HG02852 (cell line): ENCODE data around the gene SMYD3.
A peak's percentile ranks its signal among the peaks of the same experiment; 100 is the strongest.

Source experiments
- ATAC-seq: cut with Tn5 transposase; IDR thresholded peaks from one replicate; pipeline ENCODE4 v1.9.1; 2021; ENCODE audit warnings: mild to moderate bottlenecking, moderate library complexity; ENCODE audit not compliant: unreplicated experiment

Gene SMYD3

DNA sequence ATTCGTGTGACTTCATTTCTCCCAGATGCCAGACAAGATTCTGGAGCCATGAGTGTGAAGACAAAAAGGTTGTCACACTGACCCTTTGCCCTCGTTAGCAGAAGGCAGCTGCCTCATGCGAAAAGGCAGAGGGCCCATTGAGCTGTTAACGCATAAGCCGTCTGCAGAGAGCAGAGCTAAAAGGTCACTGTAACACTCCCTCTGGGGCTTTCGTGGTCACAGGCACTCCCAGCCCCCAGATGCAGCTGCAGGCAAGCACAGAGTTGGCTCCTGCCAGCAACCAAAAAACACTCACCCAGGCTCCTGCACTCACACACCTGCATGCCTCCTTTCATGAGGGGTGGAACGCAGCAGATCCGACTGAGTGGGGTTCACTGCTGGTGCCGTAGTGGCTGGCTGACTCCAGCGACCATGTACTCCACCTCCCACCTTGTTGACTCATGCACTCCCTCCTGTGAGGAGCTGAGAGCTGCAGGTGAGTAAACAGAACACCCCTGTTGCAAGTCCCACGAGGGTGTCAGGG is 287.5 kb downstream of the SMYD3 start:
- no peak for ATAC-seq

GRCh38 chr1:246218686-246219085 is 288.4 kb downstream of the SMYD3 start:
- no peak for ATAC-seq

- ATAC-seq = no peak
These were observed 290.2 kb downstream of the SMYD3 start for GRCh38 chr1:246216906-246217305.

DNA sequence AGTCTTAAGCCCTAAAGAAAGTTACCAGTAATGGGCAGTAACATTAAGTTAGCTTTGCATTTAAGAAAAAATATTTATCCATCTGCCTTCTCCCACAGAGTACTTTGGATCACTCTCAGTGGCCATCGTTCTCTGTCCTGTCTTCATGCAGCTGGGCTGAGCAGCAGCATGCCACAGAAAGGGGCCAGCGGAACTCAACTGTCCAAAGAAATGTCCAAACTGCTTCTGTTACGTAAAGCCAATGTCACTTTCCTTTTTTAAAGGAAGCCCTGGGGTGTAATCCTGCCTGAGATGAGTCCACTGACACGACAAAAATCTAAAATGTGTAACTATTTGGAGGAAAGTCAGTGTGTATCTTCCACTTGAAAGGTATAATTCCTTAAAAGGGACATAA is 291.6 kb downstream of the SMYD3 start:
- no peak for ATAC-seq

GRCh38 chr1:246214708-246215509 is 292.2 kb downstream of the SMYD3 start:
- peak; percentile 98 for ATAC-seq

- ATAC-seq = no peak
These were observed 293.1 kb downstream of the SMYD3 start for GRCh38 chr1:246213947-246214346.

GRCh38 chr1:246213502-246213901 is 293.6 kb downstream of the SMYD3 start:
- no peak for ATAC-seq

DNA sequence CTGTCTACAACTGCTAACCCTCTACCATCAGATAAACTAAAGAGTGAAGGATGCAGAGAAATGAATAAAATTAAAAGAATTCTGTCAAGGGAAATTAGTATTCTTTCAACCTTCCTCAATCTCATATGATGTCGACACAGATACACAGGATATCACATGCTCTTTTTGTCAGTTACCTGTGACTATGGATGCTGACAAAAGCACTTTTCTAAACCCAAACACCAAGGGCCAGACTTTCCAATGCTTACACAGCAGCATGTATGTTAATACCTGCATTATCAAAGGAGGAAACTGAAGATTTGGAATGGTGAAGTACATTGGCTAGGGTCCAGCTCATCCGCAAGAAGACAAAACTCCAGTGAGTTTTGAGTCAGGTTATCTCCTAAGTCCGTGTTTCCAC is 294.0 kb downstream of the SMYD3 start:
- no peak for ATAC-seq

GRCh38 chr1:246212013-246212412 is 295.1 kb downstream of the SMYD3 start:
- no peak for ATAC-seq

GRCh38 chr1:246210756-246211155 is 296.3 kb downstream of the SMYD3 start:
- no peak for ATAC-seq

DNA sequence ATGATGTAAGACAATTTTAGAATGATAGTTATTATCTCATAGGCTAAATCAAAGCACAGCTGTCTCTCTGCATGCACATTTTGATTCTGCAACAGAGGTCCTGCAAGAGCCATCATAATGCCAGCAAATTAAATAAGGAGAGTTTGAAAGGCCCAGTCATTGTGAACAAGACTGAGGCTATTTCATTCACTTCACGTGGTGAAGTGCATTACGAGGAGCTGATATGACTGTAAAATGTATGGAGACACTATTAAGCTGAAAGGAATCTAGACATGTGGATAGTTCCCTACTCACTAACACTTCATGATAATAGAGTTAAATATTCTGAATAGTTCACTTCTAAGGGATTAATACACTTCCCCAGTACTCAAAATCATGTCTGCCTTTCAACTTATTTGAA is 299.0 kb downstream of the SMYD3 start:
- ATAC-seq = no peak

- ATAC-seq = no peak
These were observed 303.9 kb downstream of the SMYD3 start for GRCh38 chr1:246203180-246203579.

DNA sequence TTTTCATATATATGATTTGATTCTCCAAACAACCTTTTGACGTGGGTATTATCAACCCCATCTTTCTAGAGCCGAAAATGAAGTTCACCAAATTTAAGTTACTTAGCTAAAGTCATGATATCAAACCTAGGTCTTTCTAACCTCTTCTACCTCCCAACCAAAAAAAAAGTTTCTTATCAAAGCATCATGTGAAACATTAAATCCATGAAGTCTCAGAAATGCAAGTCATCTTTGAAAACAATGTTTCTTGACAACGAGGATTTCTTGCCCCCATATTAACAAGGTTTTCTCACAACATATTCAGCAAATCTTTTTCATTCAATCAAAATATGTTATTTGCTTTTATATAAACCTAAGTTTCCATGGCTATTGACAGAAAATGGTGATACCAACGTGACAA is 306.3 kb downstream of the SMYD3 start:
- no peak for ATAC-seq

DNA sequence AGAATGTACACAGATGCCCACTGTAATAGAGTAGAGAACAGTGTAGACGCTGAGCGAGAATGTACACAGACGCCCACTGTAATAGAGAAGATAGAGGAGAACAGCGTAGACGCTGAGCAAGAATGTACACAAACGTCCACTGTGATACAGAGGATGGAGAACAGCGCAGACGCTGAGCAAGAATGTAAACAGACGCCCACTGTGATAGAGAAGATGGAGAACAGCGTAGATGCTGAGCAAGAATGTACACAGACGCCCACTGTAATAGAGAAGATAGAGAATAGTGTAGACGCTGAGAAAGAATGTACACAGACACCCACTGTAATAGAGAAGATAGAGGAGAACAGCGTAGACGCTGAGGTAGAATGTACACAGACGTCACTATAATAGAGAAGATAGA is 306.9 kb downstream of the SMYD3 start:
- no peak for ATAC-seq

GRCh38 chr1:246199086-246199645 is 307.9 kb downstream of the SMYD3 start:
- ATAC-seq = no peak

DNA sequence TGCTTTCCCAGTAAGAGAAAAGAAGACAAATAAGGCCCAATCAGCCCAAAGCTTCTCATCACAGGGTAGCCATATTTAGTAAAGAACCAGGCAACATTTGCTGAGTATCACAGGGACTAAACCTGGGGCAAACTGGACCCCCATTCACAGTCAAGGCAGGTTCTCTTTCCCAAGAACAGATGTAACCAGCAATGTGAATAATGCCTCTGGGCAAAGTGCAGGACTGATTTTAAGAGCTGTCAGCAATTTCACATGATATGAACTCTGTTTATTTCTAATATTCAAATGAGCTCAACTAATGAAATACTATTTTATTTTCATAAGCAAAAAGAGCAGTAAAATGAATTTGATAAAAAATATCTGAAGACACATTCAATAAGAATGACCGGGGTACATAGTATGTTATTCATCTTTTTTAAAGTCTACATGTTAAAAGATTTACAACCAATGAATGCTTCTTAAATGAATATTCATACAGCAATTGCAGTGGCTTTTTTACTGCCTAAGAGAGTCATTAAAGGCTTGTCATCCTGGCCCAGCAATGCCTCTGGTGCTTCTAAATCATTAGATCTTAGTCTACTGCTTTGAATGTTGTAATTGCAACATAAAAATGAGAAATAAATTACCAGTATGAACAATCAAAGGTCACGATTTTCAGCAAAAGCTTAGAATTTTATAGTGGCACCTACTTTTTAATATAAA is 308.8 kb downstream of the SMYD3 start:
- ATAC-seq = no peak

DNA sequence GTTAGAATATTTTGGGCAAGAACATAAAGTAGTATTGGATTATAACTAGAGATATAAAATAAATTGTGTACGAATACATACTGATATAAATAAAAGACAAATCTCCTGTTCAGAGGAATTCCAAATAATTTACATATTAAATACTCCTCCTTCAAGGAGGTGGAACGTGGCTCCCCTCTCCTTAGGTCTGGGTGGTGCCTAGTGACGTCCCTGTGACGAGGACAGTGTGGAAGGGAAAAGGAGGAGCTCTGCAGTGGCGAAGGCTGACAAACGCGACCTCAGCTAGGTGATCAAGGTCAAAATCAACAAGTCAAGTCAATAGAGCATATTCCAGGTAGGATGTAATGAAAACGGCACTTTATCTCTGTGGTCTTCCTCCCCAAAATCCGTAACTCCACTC is 310.0 kb downstream of the SMYD3 start:
- ATAC-seq = no peak

DNA sequence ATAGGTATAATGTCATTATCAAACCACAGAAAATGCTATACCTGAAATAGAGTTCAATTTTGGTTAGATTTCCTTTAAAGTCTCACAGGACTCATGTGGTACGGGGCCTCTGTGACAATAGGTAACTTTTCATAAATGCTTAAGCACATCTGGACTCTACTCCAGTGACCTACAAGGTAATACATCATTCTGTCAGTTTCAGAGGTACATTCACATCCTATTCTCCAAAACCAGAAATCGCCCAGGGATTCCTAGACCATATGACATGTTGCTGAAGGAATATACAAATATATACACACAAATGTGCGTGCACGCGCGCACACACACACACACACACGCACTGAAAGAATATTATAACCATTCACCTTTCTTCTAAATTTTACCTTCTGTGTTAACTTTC is 311.8 kb downstream of the SMYD3 start:
- ATAC-seq = no peak

GRCh38 chr1:246193537-246193936 is 313.5 kb downstream of the SMYD3 start:
- no peak for ATAC-seq

DNA sequence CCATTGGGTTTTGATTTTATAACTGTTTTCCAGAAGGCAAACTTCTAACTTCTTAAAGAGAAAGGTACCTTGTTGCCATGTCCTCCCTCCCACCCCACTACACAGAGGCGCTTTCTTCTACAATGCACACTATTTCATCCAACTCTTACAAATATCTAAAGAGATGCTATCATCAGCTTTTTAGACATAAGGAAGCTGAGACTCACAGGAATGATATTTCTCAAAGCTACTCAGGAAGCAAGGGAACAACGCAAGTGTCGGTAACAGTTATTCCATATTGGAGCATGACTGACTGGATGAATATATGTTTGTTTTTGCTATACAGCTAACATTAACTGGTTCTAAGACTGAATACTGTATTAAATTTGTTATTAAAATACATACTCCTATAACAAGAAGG is 318.0 kb downstream of the SMYD3 start:
- no peak for ATAC-seq

GRCh38 chr1:246187834-246188372 is 319.2 kb downstream of the SMYD3 start:
- ATAC-seq = no peak

GRCh38 chr1:246184503-246184902 is 322.6 kb downstream of the SMYD3 start:
- ATAC-seq = no peak
